Thymus (tissue), 14 donors: ENCODE results near the gene ASIC4. TPM values are rescaled to one million over a fixed set of nuclear protein-coding genes. Genes with fewer than 3 reads are reported as not detected.

Experiments
- DNase-seq, 9 donors: peaks; one replicate each; pipeline ENCODE4 v3.0.0-alpha.2; 2013; ENCODE audit warnings: low spot score in 9 of 9, low read depth in 6 of 9, missing footprints in 1 of 9
- H3K27ac ChIP-seq, 2 donors: one replicate each; pipeline ENCODE4 v1.5.1; 2013; ENCODE audit warnings: control low read depth in 1 of 2, low read depth in 1 of 2, low read length in 1 of 2, mild to moderate bottlenecking in 1 of 2, moderate library complexity in 1 of 2
- H3K27me3 ChIP-seq, 2 donors: one replicate each; pipeline ENCODE4 v1.5.1; 2013; ENCODE audit warnings: low read length in 1 of 2; ENCODE audit not compliant: control insufficient read depth in 2 of 2, insufficient read depth in 1 of 2
- H3K36me3 ChIP-seq, 2 donors: one replicate each; pipeline ENCODE4 v1.5.1; 2013; ENCODE audit warnings: low read length in 1 of 2, mild to moderate bottlenecking in 1 of 2, moderate library complexity in 1 of 2; ENCODE audit not compliant: control insufficient read depth in 2 of 2, insufficient read depth in 2 of 2
- H3K4me1 ChIP-seq, 2 donors: one replicate each; pipeline ENCODE4 v1.5.1; 2013; ENCODE audit warnings: low read length in 2 of 2; ENCODE audit not compliant: control insufficient read depth in 2 of 2, insufficient read depth in 2 of 2
- H3K4me3 ChIP-seq, 2 donors: one replicate each; pipeline ENCODE4 v1.5.1; 2013; ENCODE audit warnings: low read length in 2 of 2, control low read depth in 1 of 2, mild to moderate bottlenecking in 1 of 2
- H3K9me3 ChIP-seq, 2 donors: one replicate each; pipeline ENCODE4 v1.5.1; 2013; ENCODE audit warnings: low read length in 1 of 2, mild to moderate bottlenecking in 1 of 2; ENCODE audit not compliant: control insufficient read depth in 2 of 2, insufficient read depth in 1 of 2
- WGBS: extraction: QIAGEN DNeasy Blood & Tissue Kit; methylation state at CpG from one replicate; pipeline ENCODE4 v1.1.7; 2013; 5-methylcytosine and 5-hydroxymethylcytosine counted together
- long read RNA-seq, 10 donors: transcript quantifications; one replicate each; lab custom pipeline, GENCODE V29; 2026
- polyA plus RNA-seq: library from polyadenylated mRNA; stranded (reverse); fragments of 200-250 nt; gene quantifications from one replicate; pipeline ENCODE4 v1.2.3, GENCODE V29; 2013
- total RNA-seq: library from RNA; stranded (reverse); fragments of 120-200 nt; gene quantifications from one replicate; pipeline ENCODE4 v1.2.4, GENCODE V29; 2013
- donor health status: healthy.

The ASIC4 gene
- total RNA-seq (0.05 TPM), polyA plus RNA-seq (0.23 TPM)
- long read RNA-seq, donor 1 = 0 reads
- long read RNA-seq, donor 2 = 0 reads
- long read RNA-seq, donor 3 = 0 reads
- long read RNA-seq, donor 4 = 0 reads
- long read RNA-seq, donor 5 = 0 reads
- long read RNA-seq, donor 6 = 0 reads
- long read RNA-seq, donor 7 = 0 reads
- long read RNA-seq, donor 8 = 0 reads
- long read RNA-seq, donor 9 = 0 reads
- long read RNA-seq, donor 10 = 0 reads

GRCh38 chr2:219514196-219514761, at the start of gene ASIC4:
TSS of gene ASIC4 (plus strand) at chr2:219514482. CDS start at chr2:219514725, 243 bp downstream.
- peak in 3 of 9 donors; percentile 21 to 59 (median 42) for DNase-seq
- Histone ChIP-seq H3K4me1 (peaks cover 0 to 33% of the 10 kb centered on the region in 2 donors), H3K36me3 (no peaks in the 10 kb centered on the region), H3K4me3 (no peak within 1 kb of the TSS), H3K27ac (no peak within 1 kb of the TSS), H3K27me3 (peaks cover 48 to 100% of the 10 kb centered on the region in 2 donors), H3K9me3 (peaks cover 2 to 12% of the 10 kb centered on the region in 2 donors)
- WGBS = 6% methylated on average over 31 of the region's 31 CpGs

- no peak for DNase-seq
- WGBS = 96% methylated on average over 47 of the region's 47 CpGs
- H3K27ac ChIP-seq = no peak overlapping the region
- H3K4me1 ChIP-seq = peaks cover 0 to 8% of the 10 kb centered on the region in 2 donors
- no peaks in the 10 kb centered on the region for H3K9me3 ChIP-seq
- H3K4me3 ChIP-seq = no peak overlapping the region
- no peaks in the 10 kb centered on the region for H3K36me3 ChIP-seq
- peaks cover 0 to 3% of the 10 kb centered on the region in 2 donors for H3K27me3 ChIP-seq
Measured at GRCh38 chr2:219465659-219466561, 48.4 kb upstream of the ASIC4 start.

GRCh38 chr2:219466816-219467735, 47.2 kb upstream of the ASIC4 start:
- H3K27me3 ChIP-seq = peaks cover 0 to 3% of the 10 kb centered on the region in 2 donors
- no peak overlapping the region for H3K27ac ChIP-seq
- H3K4me3 ChIP-seq = no peak overlapping the region
- no peaks in the 10 kb centered on the region for H3K9me3 ChIP-seq
- H3K4me1 ChIP-seq = no peaks in the 10 kb centered on the region
- H3K36me3 ChIP-seq = no peaks in the 10 kb centered on the region
- DNase-seq = no peak
- 92% methylated on average over 28 of the region's 28 CpGs for WGBS

GRCh38 chr2:219467736-219468075, 46.6 kb upstream of the ASIC4 start:
- peaks cover 0 to 3% of the 10 kb centered on the region in 2 donors for H3K27me3 ChIP-seq
- no peak overlapping the region for H3K27ac ChIP-seq
- 88% methylated on average over 2 of the region's 2 CpGs for WGBS
- H3K4me3 ChIP-seq = no peak overlapping the region
- no peak for DNase-seq
- no peaks in the 10 kb centered on the region for H3K4me1 ChIP-seq
- H3K9me3 ChIP-seq = no peaks in the 10 kb centered on the region
- no peaks in the 10 kb centered on the region for H3K36me3 ChIP-seq

- H3K9me3 ChIP-seq = no peaks in the 10 kb centered on the region
- no peak overlapping the region for H3K4me3 ChIP-seq
- H3K36me3 ChIP-seq = no peaks in the 10 kb centered on the region
- no peaks in the 10 kb centered on the region for H3K4me1 ChIP-seq
- DNase-seq = no peak
- no peak overlapping the region for H3K27ac ChIP-seq
- 97% methylated on average over 23 of the region's 23 CpGs for WGBS
- peaks cover 0 to 5% of the 10 kb centered on the region in 2 donors for H3K27me3 ChIP-seq
Measured at GRCh38 chr2:219468410-219469185, 45.7 kb upstream of the ASIC4 start.

GRCh38 chr2:219469186-219469724, 45.0 kb upstream of the ASIC4 start:
- Histone ChIP-seq H3K4me1 (no peaks in the 10 kb centered on the region), H3K27me3 (peaks cover 0 to 5% of the 10 kb centered on the region in 2 donors), H3K36me3 (no peaks in the 10 kb centered on the region), H3K27ac (no peak overlapping the region), H3K9me3 (no peaks in the 10 kb centered on the region), H3K4me3 (no peak overlapping the region)
- WGBS = 94% methylated on average over 16 of the region's 16 CpGs
- DNase-seq = no peak

GRCh38 chr2:219470429-219470828, 43.9 kb upstream of the ASIC4 start:
- no peaks in the 10 kb centered on the region for H3K4me1 ChIP-seq
- H3K4me3 ChIP-seq = no peak overlapping the region
- DNase-seq = no peak
- no peaks in the 10 kb centered on the region for H3K36me3 ChIP-seq
- H3K9me3 ChIP-seq = no peaks in the 10 kb centered on the region
- no peak overlapping the region for H3K27ac ChIP-seq
- 93% methylated on average over 4 of the region's 4 CpGs for WGBS
- peaks cover 0 to 8% of the 10 kb centered on the region in 2 donors for H3K27me3 ChIP-seq
